ENCODE measurements around the gene AQR.
A peak's percentile ranks its signal among the peaks of the same experiment; 100 is the strongest.
"Not testable (repeated sequence)": the region's sequence is repeated elsewhere in the genome, so short reads cannot be mapped to it uniquely, and the experiment has no call there.

The AQR gene

DNA sequence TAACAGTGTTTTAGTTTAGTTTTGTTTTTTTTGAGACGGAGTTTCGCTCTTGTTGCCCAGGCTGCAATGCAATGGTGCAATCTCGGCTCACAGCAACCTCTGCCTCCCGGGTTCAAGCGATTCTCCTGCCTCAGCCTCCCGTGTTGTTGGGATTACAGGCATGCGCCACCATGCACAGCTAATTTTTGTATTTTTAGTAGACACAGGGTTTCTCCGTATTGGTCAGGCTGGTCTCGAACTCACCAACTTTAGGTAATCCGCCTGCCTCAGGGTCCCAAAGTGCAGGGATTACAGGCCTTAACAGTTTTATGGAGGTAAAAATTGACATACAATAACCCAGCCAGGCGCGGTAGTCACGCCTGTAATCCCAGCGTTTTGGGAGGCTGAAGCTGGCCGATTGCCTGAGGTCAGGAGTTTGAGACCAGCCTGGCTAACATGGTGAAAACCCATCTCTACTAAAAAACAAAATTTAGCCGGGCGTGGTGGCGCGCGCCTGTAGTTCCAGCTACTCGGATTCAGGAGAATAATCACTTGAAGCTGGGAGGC is 629 bp upstream of the AQR start:
- Histone ChIP-seq H3K9ac (ENCODE audit: low read depth in 1 of 2, low read length in 2 of 2) (peak overlapping the region; percentile 28 to 95), H3K4me1 (ENCODE audit: control insufficient read depth in 1 of 2, insufficient read depth in 2 of 2, low read length in 2 of 2) (peaks cover 8 to 10% of the 10 kb centered on the region in 2 donors), H3K4me3 (ENCODE audit: low read depth in 1 of 2, low read length in 2 of 2) (peak overlapping the region; percentile 97 to 99)
- H3K27ac ChIP-seq (ENCODE audit: low read depth, low read length); H3K9me3 ChIP-seq (ENCODE audit: control insufficient read depth in 1 of 2, low read length in 2 of 2); H3K27me3 ChIP-seq (ENCODE audit: control insufficient read depth in 1 of 2, insufficient read depth in 2 of 2, low read length in 2 of 2); H3K36me3 ChIP-seq (ENCODE audit: control insufficient read depth in 1 of 2, insufficient read depth in 2 of 2, low read length in 2 of 2): not testable (repeated sequence)

DNA sequence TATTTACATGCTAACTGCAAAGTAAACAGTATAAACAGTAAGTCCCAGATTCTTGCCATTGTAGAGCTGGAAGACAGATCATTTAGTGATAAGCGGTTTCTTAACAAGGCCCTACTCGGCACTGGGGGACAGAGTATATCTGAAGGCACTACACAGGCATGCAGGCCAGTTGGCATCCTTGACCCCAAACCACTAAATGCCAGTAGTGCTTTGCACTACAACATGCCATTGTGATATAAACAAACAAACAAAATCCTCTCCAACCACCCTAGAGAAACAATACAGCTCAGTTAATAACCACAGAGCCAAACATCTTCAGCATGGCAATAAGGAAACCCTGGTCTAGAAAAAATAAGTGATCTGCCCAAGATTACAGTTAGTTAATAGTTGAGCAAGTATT is 5.3 kb downstream of the AQR start:
- Histone ChIP-seq H3K27ac (ENCODE audit: low read depth, low read length) (no peak overlapping the region), H3K36me3 (ENCODE audit: control insufficient read depth in 1 of 2, insufficient read depth in 2 of 2, low read length in 2 of 2) (peaks cover 7 to 28% of the 10 kb centered on the region in 2 donors), H3K4me3 (ENCODE audit: low read depth in 1 of 2, low read length in 2 of 2) (no peak overlapping the region), H3K9ac (ENCODE audit: low read depth in 1 of 2, low read length in 2 of 2) (no peak overlapping the region), H3K27me3 (ENCODE audit: control insufficient read depth in 1 of 2, insufficient read depth in 2 of 2, low read length in 2 of 2) (no peaks in the 10 kb centered on the region), H3K9me3 (ENCODE audit: control insufficient read depth in 1 of 2, low read length in 2 of 2) (no peaks in the 10 kb centered on the region), H3K4me1 (ENCODE audit: control insufficient read depth in 1 of 2, insufficient read depth in 2 of 2, low read length in 2 of 2) (peaks cover 8 to 10% of the 10 kb centered on the region in 2 donors)

DNA sequence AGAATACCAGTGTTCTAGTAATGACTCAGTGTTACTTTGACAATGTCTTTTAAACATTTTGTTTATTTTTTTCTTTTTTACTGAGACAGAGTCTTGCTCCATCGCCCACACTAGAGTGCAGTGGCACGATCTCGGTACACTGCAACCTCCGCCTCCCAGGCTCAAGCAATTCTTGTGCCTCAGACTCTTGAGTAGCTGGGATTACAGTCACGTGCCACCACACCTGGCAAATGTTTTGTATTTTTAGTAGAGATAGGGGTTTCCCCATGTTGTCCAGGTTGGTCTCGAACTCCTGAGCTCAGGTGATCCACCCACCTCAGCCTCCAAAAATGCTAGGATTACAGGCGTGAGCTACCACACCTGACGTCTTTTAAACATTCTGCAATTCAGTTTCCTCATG is 15.7 kb downstream of the AQR start:
- H3K36me3 ChIP-seq (ENCODE audit: control insufficient read depth in 1 of 2, insufficient read depth in 2 of 2, low read length in 2 of 2), result peaks cover 12 to 24% of the 10 kb centered on the region in 2 donors
- no peak overlapping the region for H3K27ac ChIP-seq (ENCODE audit: low read depth, low read length)
- no peaks in the 10 kb centered on the region for H3K9me3 ChIP-seq (ENCODE audit: control insufficient read depth in 1 of 2, low read length in 2 of 2)
- H3K4me3 ChIP-seq (ENCODE audit: low read depth in 1 of 2, low read length in 2 of 2), result no peak overlapping the region
- no peaks in the 10 kb centered on the region for H3K27me3 ChIP-seq (ENCODE audit: control insufficient read depth in 1 of 2, insufficient read depth in 2 of 2, low read length in 2 of 2)
- H3K9ac ChIP-seq (ENCODE audit: low read depth in 1 of 2, low read length in 2 of 2), result no peak overlapping the region
- no peaks in the 10 kb centered on the region for H3K4me1 ChIP-seq (ENCODE audit: control insufficient read depth in 1 of 2, insufficient read depth in 2 of 2, low read length in 2 of 2)

DNA sequence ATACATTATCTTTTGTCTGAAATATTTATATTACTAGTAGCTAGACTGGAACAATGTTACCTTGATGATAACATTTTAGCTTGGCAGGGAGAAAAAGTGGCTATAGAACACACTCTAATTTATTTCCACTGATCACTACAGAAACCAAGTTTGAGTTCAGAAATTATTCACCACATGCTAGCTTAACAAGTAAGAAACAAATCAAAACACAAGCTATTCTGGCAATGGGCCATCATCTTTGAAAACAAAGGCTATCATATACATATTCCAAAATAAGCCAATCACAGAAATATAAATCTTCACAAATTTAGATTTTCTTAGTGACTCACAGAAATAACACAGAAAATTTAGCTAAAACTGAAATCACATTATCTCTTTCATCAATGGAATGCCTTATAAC is 17.1 kb downstream of the AQR start:
- Histone ChIP-seq H3K9me3 (ENCODE audit: control insufficient read depth in 1 of 2, low read length in 2 of 2) (no peaks in the 10 kb centered on the region), H3K4me3 (ENCODE audit: low read depth in 1 of 2, low read length in 2 of 2) (no peak overlapping the region), H3K27me3 (ENCODE audit: control insufficient read depth in 1 of 2, insufficient read depth in 2 of 2, low read length in 2 of 2) (no peaks in the 10 kb centered on the region), H3K4me1 (ENCODE audit: control insufficient read depth in 1 of 2, insufficient read depth in 2 of 2, low read length in 2 of 2) (no peaks in the 10 kb centered on the region), H3K27ac (ENCODE audit: low read depth, low read length) (no peak overlapping the region), H3K36me3 (ENCODE audit: control insufficient read depth in 1 of 2, insufficient read depth in 2 of 2, low read length in 2 of 2) (peaks cover 12 to 27% of the 10 kb centered on the region in 2 donors), H3K9ac (ENCODE audit: low read depth in 1 of 2, low read length in 2 of 2) (no peak overlapping the region)

DNA sequence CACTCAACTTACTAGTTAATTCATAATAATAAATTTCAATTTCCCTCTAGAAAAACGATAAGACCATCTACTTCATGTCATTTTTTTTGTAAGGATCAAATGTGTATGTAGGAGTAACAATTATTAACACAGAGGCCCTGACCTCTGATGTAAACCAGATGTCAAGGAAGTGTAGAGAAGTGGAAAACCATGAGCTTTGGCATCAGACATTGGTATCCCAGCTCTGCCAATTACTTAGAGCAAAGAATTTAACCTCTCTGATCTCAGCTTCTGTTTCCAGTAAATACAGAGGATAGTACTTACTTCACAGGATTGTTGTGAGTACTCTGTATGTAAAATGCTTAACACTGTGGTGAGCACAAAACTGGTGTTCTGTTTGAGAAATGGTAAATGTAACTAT is 17.5 kb downstream of the AQR start:
- Histone ChIP-seq H3K36me3 (ENCODE audit: control insufficient read depth in 1 of 2, insufficient read depth in 2 of 2, low read length in 2 of 2) (peaks cover 12 to 27% of the 10 kb centered on the region in 2 donors), H3K27me3 (ENCODE audit: control insufficient read depth in 1 of 2, insufficient read depth in 2 of 2, low read length in 2 of 2) (no peaks in the 10 kb centered on the region), H3K9ac (ENCODE audit: low read depth in 1 of 2, low read length in 2 of 2) (no peak overlapping the region), H3K27ac (ENCODE audit: low read depth, low read length) (no peak overlapping the region), H3K4me3 (ENCODE audit: low read depth in 1 of 2, low read length in 2 of 2) (no peak overlapping the region), H3K9me3 (ENCODE audit: control insufficient read depth in 1 of 2, low read length in 2 of 2) (no peaks in the 10 kb centered on the region), H3K4me1 (ENCODE audit: control insufficient read depth in 1 of 2, insufficient read depth in 2 of 2, low read length in 2 of 2) (no peaks in the 10 kb centered on the region)

DNA sequence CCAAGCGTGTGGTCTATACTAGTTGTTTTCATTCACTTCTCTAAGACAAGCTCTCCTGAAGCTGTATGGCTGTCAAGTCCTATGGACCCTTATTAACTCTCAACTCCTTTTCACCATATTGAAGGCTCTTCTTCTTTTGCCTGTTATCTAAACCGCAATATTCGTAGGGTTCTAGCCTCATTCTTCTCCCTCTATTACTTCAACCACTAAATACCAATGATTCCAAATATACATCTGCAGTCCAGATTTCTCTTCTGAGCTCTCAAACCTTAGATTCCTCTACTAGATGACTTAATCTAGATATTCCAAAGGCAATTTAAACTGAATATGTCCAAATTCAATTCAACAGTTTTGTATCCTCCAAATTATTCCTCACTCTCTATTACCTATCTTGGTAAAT is 24.6 kb downstream of the AQR start:
- no peaks in the 10 kb centered on the region for H3K27me3 ChIP-seq (ENCODE audit: control insufficient read depth in 1 of 2, insufficient read depth in 2 of 2, low read length in 2 of 2)
- no peaks in the 10 kb centered on the region for H3K4me1 ChIP-seq (ENCODE audit: control insufficient read depth in 1 of 2, insufficient read depth in 2 of 2, low read length in 2 of 2)
- H3K9ac ChIP-seq (ENCODE audit: low read depth in 1 of 2, low read length in 2 of 2), result no peak overlapping the region
- peaks cover 11 to 44% of the 10 kb centered on the region in 2 donors for H3K36me3 ChIP-seq (ENCODE audit: control insufficient read depth in 1 of 2, insufficient read depth in 2 of 2, low read length in 2 of 2)
- no peaks in the 10 kb centered on the region for H3K9me3 ChIP-seq (ENCODE audit: control insufficient read depth in 1 of 2, low read length in 2 of 2)
- H3K27ac ChIP-seq (ENCODE audit: low read depth, low read length), result no peak overlapping the region
- no peak overlapping the region for H3K4me3 ChIP-seq (ENCODE audit: low read depth in 1 of 2, low read length in 2 of 2)

DNA sequence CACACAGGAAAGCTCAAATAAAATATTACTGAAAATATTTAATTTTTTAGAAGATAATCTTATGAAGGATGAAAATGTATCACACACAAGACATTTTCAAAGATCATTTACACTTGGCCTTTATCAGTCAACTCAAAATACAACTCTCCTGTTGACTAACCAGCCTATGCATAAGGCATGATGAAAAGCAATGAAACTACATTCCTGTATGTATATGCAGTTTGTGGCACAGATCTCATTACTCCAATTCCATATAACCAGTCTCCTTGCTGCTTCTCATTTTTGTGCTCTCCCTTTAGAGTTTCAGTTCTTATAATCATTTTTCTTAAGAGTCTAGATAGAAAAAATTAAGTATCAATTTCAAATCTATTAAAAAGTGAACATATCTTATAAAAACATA is 25.8 kb downstream of the AQR start:
- no peaks in the 10 kb centered on the region for H3K4me1 ChIP-seq (ENCODE audit: control insufficient read depth in 1 of 2, insufficient read depth in 2 of 2, low read length in 2 of 2)
- no peak overlapping the region for H3K9ac ChIP-seq (ENCODE audit: low read depth in 1 of 2, low read length in 2 of 2)
- no peaks in the 10 kb centered on the region for H3K9me3 ChIP-seq (ENCODE audit: control insufficient read depth in 1 of 2, low read length in 2 of 2)
- H3K27ac ChIP-seq (ENCODE audit: low read depth, low read length), result no peak overlapping the region
- H3K4me3 ChIP-seq (ENCODE audit: low read depth in 1 of 2, low read length in 2 of 2), result no peak overlapping the region
- H3K27me3 ChIP-seq (ENCODE audit: control insufficient read depth in 1 of 2, insufficient read depth in 2 of 2, low read length in 2 of 2), result no peaks in the 10 kb centered on the region
- H3K36me3 ChIP-seq (ENCODE audit: control insufficient read depth in 1 of 2, insufficient read depth in 2 of 2, low read length in 2 of 2), result peaks cover 17 to 56% of the 10 kb centered on the region in 2 donors

DNA sequence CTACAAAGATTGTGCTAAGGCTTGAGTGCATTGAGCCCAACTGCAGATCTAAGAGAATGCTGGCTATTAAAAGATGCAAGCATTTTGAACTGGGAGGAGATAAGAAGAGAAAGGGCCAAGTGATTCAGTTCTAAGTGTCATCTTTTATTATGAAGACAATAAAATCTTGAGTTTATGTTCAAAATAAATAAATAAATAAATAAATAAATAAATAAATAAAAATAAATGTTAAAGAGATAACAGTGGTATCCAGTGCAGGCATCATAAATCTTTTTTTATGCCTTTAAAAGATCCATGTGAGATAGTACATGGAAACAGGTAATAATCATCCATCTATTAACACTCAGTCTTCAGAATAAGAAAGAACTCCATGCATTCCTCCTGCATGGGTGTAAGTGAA is 26.3 kb downstream of the AQR start:
- peaks cover 17 to 61% of the 10 kb centered on the region in 2 donors for H3K36me3 ChIP-seq (ENCODE audit: control insufficient read depth in 1 of 2, insufficient read depth in 2 of 2, low read length in 2 of 2)
- not testable (repeated sequence) for H3K4me3 ChIP-seq (ENCODE audit: low read depth in 1 of 2, low read length in 2 of 2); H3K9ac ChIP-seq (ENCODE audit: low read depth in 1 of 2, low read length in 2 of 2); H3K27ac ChIP-seq (ENCODE audit: low read depth, low read length); H3K4me1 ChIP-seq (ENCODE audit: control insufficient read depth in 1 of 2, insufficient read depth in 2 of 2, low read length in 2 of 2); H3K9me3 ChIP-seq (ENCODE audit: control insufficient read depth in 1 of 2, low read length in 2 of 2); H3K27me3 ChIP-seq (ENCODE audit: control insufficient read depth in 1 of 2, insufficient read depth in 2 of 2, low read length in 2 of 2)

DNA sequence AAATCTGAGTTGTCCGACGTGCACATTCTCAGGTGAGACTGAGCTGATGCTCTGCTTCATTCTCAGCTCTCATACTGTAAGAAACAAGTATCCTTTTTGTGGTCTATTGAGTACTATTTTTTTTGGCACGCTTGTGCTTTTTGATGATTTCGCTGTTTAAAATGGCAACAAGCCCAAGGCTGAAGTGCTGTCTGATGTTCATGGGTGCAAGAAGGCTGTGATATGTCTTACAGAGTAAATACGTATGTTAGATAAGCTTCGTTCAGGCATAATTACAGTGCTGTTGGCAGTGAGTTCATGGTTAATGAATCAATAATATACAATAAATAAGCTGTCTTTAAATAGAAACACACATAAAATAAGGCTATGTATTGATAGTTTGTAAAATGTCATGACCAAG is 27.2 kb downstream of the AQR start:
- Histone ChIP-seq H3K4me1 (ENCODE audit: control insufficient read depth in 1 of 2, insufficient read depth in 2 of 2, low read length in 2 of 2) (no peaks in the 10 kb centered on the region), H3K9me3 (ENCODE audit: control insufficient read depth in 1 of 2, low read length in 2 of 2) (no peaks in the 10 kb centered on the region), H3K9ac (ENCODE audit: low read depth in 1 of 2, low read length in 2 of 2) (no peak overlapping the region), H3K27ac (ENCODE audit: low read depth, low read length) (no peak overlapping the region), H3K27me3 (ENCODE audit: control insufficient read depth in 1 of 2, insufficient read depth in 2 of 2, low read length in 2 of 2) (no peaks in the 10 kb centered on the region), H3K36me3 (ENCODE audit: control insufficient read depth in 1 of 2, insufficient read depth in 2 of 2, low read length in 2 of 2) (peaks cover 17 to 62% of the 10 kb centered on the region in 2 donors), H3K4me3 (ENCODE audit: low read depth in 1 of 2, low read length in 2 of 2) (no peak overlapping the region)

DNA sequence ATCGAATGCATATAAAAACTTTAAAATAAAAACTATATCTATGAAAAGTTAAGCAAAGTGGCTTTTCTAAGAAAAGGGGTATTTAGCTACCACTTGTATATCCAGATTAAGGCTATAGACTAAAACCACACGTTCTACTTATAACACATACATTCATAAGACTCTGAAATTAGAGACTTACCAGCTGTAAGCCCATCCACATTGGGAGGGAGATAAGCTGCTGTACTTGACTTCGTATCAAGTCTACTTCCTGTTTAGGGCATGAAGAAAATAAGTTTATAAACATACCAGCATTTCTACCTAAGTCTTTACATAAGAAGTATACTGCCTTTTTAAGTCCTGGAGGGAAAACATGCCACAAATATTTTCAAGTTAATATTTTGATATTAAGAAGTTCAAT is 27.7 kb downstream of the AQR start:
- H3K9ac ChIP-seq (ENCODE audit: low read depth in 1 of 2, low read length in 2 of 2), result no peak overlapping the region

DNA sequence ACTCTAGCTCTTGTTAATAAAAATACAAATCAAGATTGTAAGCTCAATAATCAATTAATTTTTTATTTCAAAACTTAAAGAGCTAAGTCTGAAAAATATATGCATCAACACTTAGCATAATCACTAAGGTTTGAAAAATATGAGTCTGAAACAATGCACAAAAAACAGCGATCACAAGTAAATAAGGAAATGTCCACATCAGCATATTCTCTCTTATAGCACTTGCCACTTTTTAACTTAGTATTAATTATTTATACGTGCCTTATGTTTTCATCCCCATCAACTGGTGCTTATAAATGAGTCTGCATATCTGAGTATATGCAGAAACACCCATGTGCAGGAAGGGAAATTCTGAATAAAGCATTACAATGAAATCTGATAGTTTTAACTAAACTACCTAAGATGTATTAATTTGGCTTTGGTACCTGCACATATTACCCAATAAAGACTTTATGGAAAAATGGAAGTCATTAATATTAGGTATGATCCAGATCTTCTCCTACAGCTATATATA is 28.3 kb downstream of the AQR start:
- Histone ChIP-seq H3K4me3 (ENCODE audit: low read depth in 1 of 2, low read length in 2 of 2) (no peak overlapping the region), H3K9me3 (ENCODE audit: control insufficient read depth in 1 of 2, low read length in 2 of 2) (no peaks in the 10 kb centered on the region), H3K9ac (ENCODE audit: low read depth in 1 of 2, low read length in 2 of 2) (no peak overlapping the region), H3K27me3 (ENCODE audit: control insufficient read depth in 1 of 2, insufficient read depth in 2 of 2, low read length in 2 of 2) (no peaks in the 10 kb centered on the region), H3K4me1 (ENCODE audit: control insufficient read depth in 1 of 2, insufficient read depth in 2 of 2, low read length in 2 of 2) (no peaks in the 10 kb centered on the region), H3K27ac (ENCODE audit: low read depth, low read length) (no peak overlapping the region), H3K36me3 (ENCODE audit: control insufficient read depth in 1 of 2, insufficient read depth in 2 of 2, low read length in 2 of 2) (peaks cover 17 to 66% of the 10 kb centered on the region in 2 donors)

More for the DNA sequence above, 27.7 kb downstream of the AQR start:
- Histone ChIP-seq H3K4me1 (ENCODE audit: control insufficient read depth in 1 of 2, insufficient read depth in 2 of 2, low read length in 2 of 2) (no peaks in the 10 kb centered on the region), H3K36me3 (ENCODE audit: control insufficient read depth in 1 of 2, insufficient read depth in 2 of 2, low read length in 2 of 2) (peaks cover 17 to 62% of the 10 kb centered on the region in 2 donors), H3K27ac (ENCODE audit: low read depth, low read length) (no peak overlapping the region), H3K27me3 (ENCODE audit: control insufficient read depth in 1 of 2, insufficient read depth in 2 of 2, low read length in 2 of 2) (no peaks in the 10 kb centered on the region), H3K9me3 (ENCODE audit: control insufficient read depth in 1 of 2, low read length in 2 of 2) (no peaks in the 10 kb centered on the region), H3K4me3 (ENCODE audit: low read depth in 1 of 2, low read length in 2 of 2) (no peak overlapping the region)

Data from duodenal mucosa (tissue), 2 donors.